GM12891 (cell line): ENCODE data around the gene CIAO2A.

Source experiments
- PAX5 ChIP-seq: IDR thresholded peaks from 2 replicates; pipeline ENCODE4 v1.6.1; 2011; ENCODE audit warnings: low read length, moderate library complexity, mild to moderate bottlenecking; ENCODE audit not compliant: insufficient read depth, severe bottlenecking
- POLR2A ChIP-seq: IDR thresholded peaks from 2 replicates; pipeline ENCODE4 v1.6.1; 2011; ENCODE audit warnings: low read depth, low read length, control low read depth
- POLR2AphosphoS5 ChIP-seq: IDR thresholded peaks from 2 replicates; pipeline ENCODE4 v1.6.1; 2011; ENCODE audit warnings: low read depth, low read length, control low read depth
- POU2F2 ChIP-seq: IDR thresholded peaks from 2 replicates; pipeline ENCODE4 v1.6.1; 2011; ENCODE audit warnings: low read depth, mild to moderate bottlenecking, control low read depth, low read length, moderate library complexity
- SPI1 ChIP-seq: IDR thresholded peaks from 2 replicates; pipeline ENCODE4 v1.6.1; 2011; ENCODE audit warnings: low read depth, low read length, control low read depth
- TAF1 ChIP-seq: IDR thresholded peaks from 2 replicates; pipeline ENCODE4 v1.6.1; 2011; ENCODE audit warnings: low read depth, low read length, control low read depth

GRCh38 chr15:64044300-64045100 lies 49.1 kb downstream of the CIAO2A start:
- TF ChIP-seq POLR2AphosphoS5 (no peak), POLR2A (no peak), SPI1 (peak; percentile 95), TAF1 (0 out of 2 replicates have a peak, but pooled peaks have one; percentile 27), POU2F2 (no peak; the same call in 1 of the 2 replicates), PAX5 (peak; percentile 20)
